ENCODE results near the gene CDT1. TPM values are rescaled to one million over a fixed set of nuclear protein-coding genes. Genes with fewer than 3 reads are reported as not detected.
A peak's percentile ranks its signal among the peaks of the same experiment; 100 is the strongest.

The CDT1 gene
- total and polyA plus RNA-seq, 10 of the 15 experiments (the other 5 are each of a cell fraction or from before 2014, with no cell fraction given) = 0.50 to 87.6 (median 8.8) TPM

DNA sequence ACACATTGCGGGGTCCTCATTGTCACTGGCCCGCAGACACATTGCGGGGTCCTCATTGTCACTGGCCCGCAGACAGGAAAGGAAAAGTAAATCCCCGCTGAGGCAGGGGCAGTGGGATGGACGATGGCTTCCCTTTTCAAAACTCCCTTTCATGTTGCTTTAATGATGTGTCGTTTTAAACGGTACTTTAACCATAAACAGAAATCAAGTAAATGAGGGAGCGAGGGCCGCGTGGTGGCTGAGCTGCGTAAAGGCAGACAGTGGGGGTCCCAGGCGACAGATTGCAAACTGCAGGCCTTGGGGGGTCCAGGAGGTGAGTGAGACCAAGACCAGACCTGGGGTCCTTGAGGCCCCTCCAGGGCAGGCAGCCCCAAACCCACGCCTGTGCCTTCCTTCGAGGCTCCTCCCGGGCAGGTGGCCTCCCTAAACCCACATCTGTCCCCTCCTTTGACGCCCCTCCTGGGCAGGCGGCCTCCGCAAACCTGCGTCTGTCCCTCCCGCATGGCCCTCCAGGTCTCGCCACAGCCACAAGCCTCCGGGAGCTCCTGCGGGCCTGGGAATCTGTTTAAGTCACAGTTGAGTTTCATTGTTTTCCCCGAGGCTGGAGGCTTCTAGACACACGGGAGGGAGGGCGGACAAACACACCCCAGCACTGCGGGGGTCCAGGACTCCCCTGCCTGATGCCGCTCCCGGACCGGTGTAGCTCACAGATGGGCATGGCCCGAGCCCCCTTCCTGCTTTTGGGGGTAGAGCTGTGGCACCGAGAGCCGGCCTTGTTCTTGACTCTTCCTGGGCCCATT is 25.9 kb upstream of the CDT1 start:
- peaks cover 28% of the 10 kb centered on the region for H3K4me1 ChIP-seq (ENCODE audit: control insufficient read depth, insufficient read depth, low read length)
- H2AFZ ChIP-seq (ENCODE audit: control insufficient read depth, low read depth, low read length) = no peak overlapping the region
- intact Hi-C loops (cut with micrococcal nuclease; ENCODE audit: unreplicated experiment) (no loop called here), in situ Hi-C loops (cut with MboI) (no loop called here)
- SMC1A ChIA-PET (ENCODE audit: uncharacterized antibody, unreplicated experiment) = no interaction called here
- H3K27me3 ChIP-seq (replicated peaks in 1 of 2; ENCODE audit: control insufficient read depth in 2 of 2, insufficient read depth in 2 of 2, low read length in 1 of 2) = no peaks in the 10 kb centered on the region
- ATAC-seq = no peak
- FAIRE-seq = no peak
- no peak overlapping the region for H3K9ac ChIP-seq (ENCODE audit: control insufficient read depth, insufficient read depth, low read length)
- CTCF ChIA-PET = no interaction called here
- WGBS (ENCODE audit: insufficient coverage, insufficient replicate concordance, low lambda C conversion rate, missing lambda C conversion rate) = 84% methylated on average over 34 of the region's 34 CpGs
- H4K20me1 ChIP-seq (ENCODE audit: control insufficient read depth, insufficient read depth) = no peaks in the 10 kb centered on the region
- H3K4me2 ChIP-seq (ENCODE audit: control insufficient read depth, insufficient read depth) = no peak overlapping the region
- RAD21 ChIA-PET (ENCODE audit: unreplicated experiment) = no interaction called here
- no peak overlapping the region for H3K4me3 ChIP-seq
- no peak overlapping the region for H3K27ac ChIP-seq (ENCODE audit: control insufficient read depth, insufficient read depth)
- POLR2A ChIA-PET = no interaction called here
- no peaks in the 10 kb centered on the region for H3K9me3 ChIP-seq (replicated peaks; ENCODE audit: control insufficient read depth, insufficient read depth, low read length)
- no peak for DNase-seq (ENCODE audit: low read depth, low spot score)
- TF ChIP-seq, protein P1, sequence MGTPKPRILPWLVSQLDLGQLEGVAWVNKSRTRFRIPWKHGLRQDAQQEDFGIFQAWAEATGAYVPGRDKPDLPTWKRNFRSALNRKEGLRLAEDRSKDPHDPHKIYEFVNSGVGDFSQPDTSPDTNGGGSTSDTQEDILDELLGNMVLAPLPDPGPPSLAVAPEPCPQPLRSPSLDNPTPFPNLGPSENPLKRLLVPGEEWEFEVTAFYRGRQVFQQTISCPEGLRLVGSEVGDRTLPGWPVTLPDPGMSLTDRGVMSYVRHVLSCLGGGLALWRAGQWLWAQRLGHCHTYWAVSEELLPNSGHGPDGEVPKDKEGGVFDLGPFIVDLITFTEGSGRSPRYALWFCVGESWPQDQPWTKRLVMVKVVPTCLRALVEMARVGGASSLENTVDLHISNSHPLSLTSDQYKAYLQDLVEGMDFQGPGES (IDR thresholded peaks at IDR 0.05) = no peak
- TF ChIP-seq GABPA (IDR thresholded peaks at IDR 0.05; ENCODE audit: low read depth) (no peak), GATAD2B (conservative IDR thresholded peaks at IDR 0.05; ENCODE audit: low read depth) (no peak), TARDBP (IDR thresholded peaks at IDR 0.05; ENCODE audit: borderline replicate concordance) (no peak), RAD51 (IDR thresholded peaks at IDR 0.05) (no peak)
- H3K79me2 ChIP-seq (ENCODE audit: control insufficient read depth, insufficient read depth, low read length) = peaks cover 71% of the 10 kb centered on the region
- H3K36me3 ChIP-seq (ENCODE audit: control insufficient read depth in 2 of 2, insufficient read depth in 2 of 2, low read length in 1 of 2) = peaks cover 0 to 6% of the 10 kb centered on the region in 2 experiments; a peak in 2 of 4 replicates
- BruUV-seq (replicated peaks) = no TSS peak

DNA sequence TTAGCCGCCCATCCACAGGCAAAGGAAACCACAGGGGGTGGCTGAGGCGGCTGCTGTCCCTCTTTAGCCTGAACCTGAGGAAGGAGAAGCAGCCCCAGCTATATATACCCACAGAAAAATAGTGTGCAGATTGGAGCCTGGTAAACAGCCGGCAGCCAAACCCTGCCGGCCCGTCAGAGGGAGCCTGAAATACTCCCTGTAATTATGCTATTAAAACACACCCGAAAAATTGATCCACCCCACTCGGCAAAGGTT is 25.4 kb upstream of the CDT1 start:
- H3K4me2 ChIP-seq (ENCODE audit: control insufficient read depth, insufficient read depth) = peak overlapping the region; percentile 33; the same call in 1 of the 2 replicates
- H3K4me1 ChIP-seq (ENCODE audit: control insufficient read depth, insufficient read depth, low read length) = peaks cover 28% of the 10 kb centered on the region
- no peaks in the 10 kb centered on the region for H3K27me3 ChIP-seq (replicated peaks in 1 of 2; ENCODE audit: control insufficient read depth in 2 of 2, insufficient read depth in 2 of 2, low read length in 1 of 2)
- CTCF ChIA-PET = no interaction called here
- peaks cover 76% of the 10 kb centered on the region for H3K79me2 ChIP-seq (ENCODE audit: control insufficient read depth, insufficient read depth, low read length)
- SMC1A ChIA-PET (ENCODE audit: uncharacterized antibody, unreplicated experiment) = no interaction called here
- FAIRE-seq (no peak), ATAC-seq (no peak), DNase-seq (ENCODE audit: low read depth, low spot score) (no peak)
- RAD21 ChIA-PET (ENCODE audit: unreplicated experiment) = interaction anchor here (1.1 kb wide), 1 partner anchor 20 kb away, joined by 3 read pairs; no protein-coding TSS in a partner anchor
- H3K4me3 ChIP-seq = no peak overlapping the region
- no TSS peak for BruUV-seq (replicated peaks)
- WGBS (ENCODE audit: insufficient coverage, insufficient replicate concordance, low lambda C conversion rate, missing lambda C conversion rate) = 72% methylated on average over 7 of the region's 7 CpGs
- intact Hi-C loops (cut with micrococcal nuclease; ENCODE audit: unreplicated experiment) = no loop called here
- no peak overlapping the region for H3K27ac ChIP-seq (ENCODE audit: control insufficient read depth, insufficient read depth)
- no peaks in the 10 kb centered on the region; the same call in 1 of the 2 replicates for H4K20me1 ChIP-seq (ENCODE audit: control insufficient read depth, insufficient read depth)
- H3K9me3 ChIP-seq (replicated peaks; ENCODE audit: control insufficient read depth, insufficient read depth, low read length) = no peaks in the 10 kb centered on the region
- no peak overlapping the region for H3K9ac ChIP-seq (ENCODE audit: control insufficient read depth, insufficient read depth, low read length)
- H3K36me3 ChIP-seq (ENCODE audit: control insufficient read depth in 2 of 2, insufficient read depth in 2 of 2, low read length in 1 of 2) = peaks cover 0 to 3% of the 10 kb centered on the region in 2 experiments; a peak in 2 of 4 replicates
- H2AFZ ChIP-seq (ENCODE audit: control insufficient read depth, low read depth, low read length) = no peak overlapping the region
- POLR2A ChIA-PET = no interaction called here
- in situ Hi-C loops (cut with MboI) = no loop called here
- no peak for TF ChIP-seq HDAC6 (IDR thresholded peaks at IDR 0.05; ENCODE audit: unreplicated experiment)
- no peak for TF ChIP-seq EP300 (IDR thresholded peaks at IDR 0.05; ENCODE audit: borderline replicate concordance in 1 of 2, control insufficient read depth in 1 of 2, low read depth in 2 of 2, low read length in 2 of 2)
- no peak for TF ChIP-seq HCFC1 (IDR thresholded peaks at IDR 0.05; ENCODE audit: low read length)
- no peak for TF ChIP-seq SP1 (IDR thresholded peaks at IDR 0.05; ENCODE audit: low read depth, low read length)
- TF ChIP-seq ZSCAN29 (IDR thresholded peaks at IDR 0.05) = no peak
- no peak for TF ChIP-seq RBBP5 (conservative IDR thresholded peaks at IDR 0.05)
- TF ChIP-seq POLR2AphosphoS5 (IDR thresholded peaks at IDR 0.05; ENCODE audit: low read length) = no peak
- TF ChIP-seq, protein P2, sequence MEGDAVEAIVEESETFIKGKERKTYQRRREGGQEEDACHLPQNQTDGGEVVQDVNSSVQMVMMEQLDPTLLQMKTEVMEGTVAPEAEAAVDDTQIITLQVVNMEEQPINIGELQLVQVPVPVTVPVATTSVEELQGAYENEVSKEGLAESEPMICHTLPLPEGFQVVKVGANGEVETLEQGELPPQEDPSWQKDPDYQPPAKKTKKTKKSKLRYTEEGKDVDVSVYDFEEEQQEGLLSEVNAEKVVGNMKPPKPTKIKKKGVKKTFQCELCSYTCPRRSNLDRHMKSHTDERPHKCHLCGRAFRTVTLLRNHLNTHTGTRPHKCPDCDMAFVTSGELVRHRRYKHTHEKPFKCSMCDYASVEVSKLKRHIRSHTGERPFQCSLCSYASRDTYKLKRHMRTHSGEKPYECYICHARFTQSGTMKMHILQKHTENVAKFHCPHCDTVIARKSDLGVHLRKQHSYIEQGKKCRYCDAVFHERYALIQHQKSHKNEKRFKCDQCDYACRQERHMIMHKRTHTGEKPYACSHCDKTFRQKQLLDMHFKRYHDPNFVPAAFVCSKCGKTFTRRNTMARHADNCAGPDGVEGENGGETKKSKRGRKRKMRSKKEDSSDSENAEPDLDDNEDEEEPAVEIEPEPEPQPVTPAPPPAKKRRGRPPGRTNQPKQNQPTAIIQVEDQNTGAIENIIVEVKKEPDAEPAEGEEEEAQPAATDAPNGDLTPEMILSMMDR (IDR thresholded peaks at IDR 0.05 in 2 of 3, conservative IDR thresholded peaks at IDR 0.05 in 1 of 3; ENCODE audit: control insufficient read depth in 2 of 3, extremely low read depth in 1 of 3, insufficient read depth in 1 of 3, low read depth in 3 of 3, low read length in 3 of 3) = no peak
- no peak for TF ChIP-seq BMI1 (IDR thresholded peaks at IDR 0.05; ENCODE audit: borderline replicate concordance)
